GM20000 (cell line): ENCODE results near the gene MEIS2.

ENCODE experiments used
- DNase-seq: peaks from one replicate; pipeline ENCODE4 v3.0.0; 2012; ENCODE audit warnings: low spot score
- TF ChIP-seq, protein P1 (sequence below): IDR thresholded peaks from 2 replicates; pipeline ENCODE4 v1.5.1; 2012; ENCODE audit warnings: mild to moderate bottlenecking, control low read depth; ENCODE audit errors: extremely low read depth, missing control alignments

Gene MEIS2

GRCh38 chr15:37015035-37015434 is 85.3 kb downstream of the MEIS2 start:
- DNase-seq, result no peak
- TF ChIP-seq, protein P1, sequence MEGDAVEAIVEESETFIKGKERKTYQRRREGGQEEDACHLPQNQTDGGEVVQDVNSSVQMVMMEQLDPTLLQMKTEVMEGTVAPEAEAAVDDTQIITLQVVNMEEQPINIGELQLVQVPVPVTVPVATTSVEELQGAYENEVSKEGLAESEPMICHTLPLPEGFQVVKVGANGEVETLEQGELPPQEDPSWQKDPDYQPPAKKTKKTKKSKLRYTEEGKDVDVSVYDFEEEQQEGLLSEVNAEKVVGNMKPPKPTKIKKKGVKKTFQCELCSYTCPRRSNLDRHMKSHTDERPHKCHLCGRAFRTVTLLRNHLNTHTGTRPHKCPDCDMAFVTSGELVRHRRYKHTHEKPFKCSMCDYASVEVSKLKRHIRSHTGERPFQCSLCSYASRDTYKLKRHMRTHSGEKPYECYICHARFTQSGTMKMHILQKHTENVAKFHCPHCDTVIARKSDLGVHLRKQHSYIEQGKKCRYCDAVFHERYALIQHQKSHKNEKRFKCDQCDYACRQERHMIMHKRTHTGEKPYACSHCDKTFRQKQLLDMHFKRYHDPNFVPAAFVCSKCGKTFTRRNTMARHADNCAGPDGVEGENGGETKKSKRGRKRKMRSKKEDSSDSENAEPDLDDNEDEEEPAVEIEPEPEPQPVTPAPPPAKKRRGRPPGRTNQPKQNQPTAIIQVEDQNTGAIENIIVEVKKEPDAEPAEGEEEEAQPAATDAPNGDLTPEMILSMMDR, result no peak

DNA sequence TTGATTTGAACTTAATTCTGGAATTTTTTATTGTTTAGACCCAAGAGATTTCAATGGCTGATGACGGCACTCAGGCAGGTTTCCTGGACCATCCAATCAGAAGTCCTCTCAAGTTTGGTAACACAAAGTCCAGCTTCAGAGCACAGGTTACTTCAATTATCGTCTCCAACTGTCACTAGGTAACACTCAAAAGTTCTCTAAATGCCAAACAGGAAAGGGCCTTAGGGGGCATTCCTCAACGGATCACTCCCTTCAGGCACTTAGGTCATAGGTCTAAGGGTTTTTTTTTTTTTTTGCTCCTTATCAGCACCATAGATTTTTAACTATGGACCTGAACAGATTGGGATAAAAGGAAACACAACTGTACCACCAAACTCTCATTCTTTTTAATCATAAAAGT is 85.8 kb downstream of the MEIS2 start:
- TF ChIP-seq, protein P1, result no peak
- no peak for DNase-seq

- TF ChIP-seq, protein P1, result no peak
- DNase-seq, result no peak
Measured at GRCh38 chr15:37014137-37014536, 86.2 kb downstream of the MEIS2 start.

DNA sequence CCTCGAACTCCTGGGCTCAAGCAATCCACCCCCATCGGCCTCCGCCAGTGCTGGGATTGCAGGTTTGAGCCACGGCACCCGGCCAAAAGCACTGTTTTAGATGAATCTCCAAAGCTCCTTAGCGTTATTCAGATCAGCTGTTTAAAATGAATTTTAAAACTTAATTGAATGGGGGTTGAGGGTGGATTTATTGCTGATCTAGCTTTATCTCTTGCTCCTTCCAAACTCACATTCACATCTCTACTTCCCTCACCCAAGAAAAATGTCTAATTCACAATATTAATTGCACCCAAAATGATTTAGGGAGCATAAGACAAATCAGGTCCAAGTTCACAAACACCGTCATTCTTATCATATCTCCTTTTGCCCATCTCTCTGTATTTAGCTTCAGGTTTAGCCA is 89.8 kb downstream of the MEIS2 start:
- no peak for DNase-seq
- TF ChIP-seq, protein P1, result no peak

- no peak for DNase-seq
- TF ChIP-seq, protein P1, result no peak
Measured at GRCh38 chr15:37009288-37009687, 91.1 kb downstream of the MEIS2 start.

DNA sequence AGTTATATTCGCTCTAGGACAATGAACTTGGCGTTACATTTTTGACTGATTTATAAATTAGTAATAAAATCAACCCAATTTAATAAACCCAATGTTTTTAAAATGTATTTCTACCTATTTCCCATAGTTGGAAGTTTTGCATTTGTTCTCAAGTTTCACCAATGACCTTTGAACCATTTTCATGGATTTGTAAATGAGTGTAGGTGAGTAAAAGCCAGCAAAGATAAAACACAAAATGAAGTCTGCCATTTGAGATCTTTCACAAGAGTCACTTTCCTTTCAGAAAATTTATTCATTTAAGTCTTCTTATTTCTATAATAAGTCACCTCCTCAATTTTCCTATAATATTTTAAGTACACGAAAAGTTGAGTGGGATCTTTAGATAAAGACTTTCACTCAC is 92.1 kb downstream of the MEIS2 start:
- TF ChIP-seq, protein P1, result no peak
- DNase-seq, result no peak

DNA sequence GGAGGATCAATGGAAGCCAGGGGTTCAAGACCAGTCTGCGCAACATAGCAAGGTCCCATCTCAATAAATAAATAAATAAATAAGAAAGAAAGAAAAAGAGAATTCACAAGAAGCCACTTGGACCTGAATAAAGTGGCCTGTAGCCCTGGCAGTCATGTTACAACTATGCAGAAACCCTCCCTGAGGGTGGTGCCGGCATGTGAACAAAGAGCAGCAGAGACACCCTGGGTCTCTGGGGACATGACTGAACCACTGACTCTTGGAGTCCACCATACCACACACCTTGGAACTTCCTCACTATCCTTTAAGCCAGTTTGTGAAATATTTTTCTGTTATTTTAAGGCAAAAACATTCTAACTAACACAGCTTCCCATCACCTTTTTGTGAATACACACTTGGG is 93.0 kb downstream of the MEIS2 start:
- TF ChIP-seq, protein P1, result no peak
- no peak for DNase-seq
